Upper lobe of left lung (tissue), 4 donors: Measurements from ENCODE around the gene B3GLCT.

ENCODE experiments used
- CTCF ChIP-seq, 6 experiments: fragments of 450-650 bp in 4 of 6; fragments of 200-600 bp in 2 of 6; sonication (generic) in 2 of 6; IDR thresholded peaks; one replicate each; pipeline ENCODE4 v1.5.1; 2016 to 2019; ENCODE audit warnings: antibody characterized with exemption in 6 of 6
- EP300 ChIP-seq, 4 donors: sonication (generic); formaldehyde crosslinking; IDR thresholded peaks; one replicate each; pipeline ENCODE4 v1.5.1; 2017; ENCODE audit warnings: antibody characterized with exemption in 4 of 4, control low read depth in 2 of 4
- POLR2A ChIP-seq, 4 donors: fragments of 450-650 bp; IDR thresholded peaks; one replicate each; pipeline ENCODE4 v1.5.1; 2016 to 2017; ENCODE audit warnings: antibody characterized with exemption in 4 of 4, mild to moderate bottlenecking in 2 of 4
- POLR2AphosphoS5 ChIP-seq, 2 donors: sonication (generic); formaldehyde crosslinking; IDR thresholded peaks; one replicate each; pipeline ENCODE4 v1.5.1; 2017; ENCODE audit warnings: antibody characterized with exemption in 2 of 2

DNA sequence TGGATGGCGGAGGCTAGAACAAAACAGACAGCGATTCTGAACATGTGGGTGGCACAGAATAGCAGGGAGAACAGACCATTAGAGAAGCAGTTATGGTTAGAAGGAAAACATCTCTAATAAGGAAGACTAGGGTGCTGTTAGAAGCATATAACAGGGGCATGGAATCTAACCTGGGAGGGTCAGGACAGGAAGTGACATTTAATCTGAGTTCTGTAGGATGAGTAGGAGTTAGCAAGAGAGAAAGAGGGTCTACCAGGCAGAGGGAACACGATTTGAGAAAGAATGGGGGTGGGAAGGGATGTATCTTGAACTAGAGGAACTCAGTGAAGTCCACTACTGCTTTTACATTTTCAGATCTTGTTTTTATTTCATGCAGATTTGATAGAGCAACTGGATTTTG, 48.6 kb downstream of the B3GLCT start:
- TF ChIP-seq CTCF (IDR thresholded peaks at IDR 0.05) (no peak), EP300 (IDR thresholded peaks at IDR 0.05) (no peak), POLR2A (IDR thresholded peaks at IDR 0.05) (no peak), POLR2AphosphoS5 (IDR thresholded peaks at IDR 0.05) (no peak)
